Stimulated activated CD8-positive, alpha-beta memory T cell treated with anti-CD3 and anti-CD28 coated beads, Interleukin-15, amount 100 ng/mL, for 4 hours (primary cell): ENCODE data around the gene RCAN3.
"Not testable (repeated sequence)": the region's sequence is repeated elsewhere in the genome, so short reads cannot be mapped to it uniquely, and the experiment has no call there.

Experiments
- DNase-seq, 2 donors: peaks; one replicate each; pipeline ENCODE4 v3.0.0-alpha.2; 2020; ENCODE audit warnings: low read depth in 2 of 2

RCAN3 gene

DNA sequence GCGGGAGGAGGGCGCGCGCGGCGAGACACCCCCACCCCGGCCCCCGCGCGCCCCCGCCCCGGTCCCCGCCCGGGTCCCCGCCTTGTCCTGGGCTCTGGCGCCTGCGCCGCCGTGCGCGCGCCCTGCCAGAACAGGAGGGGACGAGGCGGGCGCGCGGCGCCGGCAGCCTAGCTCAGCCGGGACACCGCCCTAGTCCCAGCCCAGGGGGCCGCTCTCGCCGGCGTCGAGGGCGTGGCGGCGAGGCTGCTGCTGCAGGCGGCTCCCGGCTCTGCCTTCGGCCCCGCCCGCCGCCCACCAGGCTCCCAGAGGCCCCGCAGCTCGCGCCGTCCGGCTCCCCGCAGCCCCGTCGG is at the start of gene RCAN3:
TSS of gene RCAN3 (plus strand) at position 128 of the 350 bp plus-strand sequence. CDS start 11,537 bp downstream, outside the sequence.
- DNase-seq, result peak; percentile 72 to 82

- no peak for DNase-seq
Measured at GRCh38 chr1:24452922-24453485, 49.6 kb upstream of the RCAN3 start.

GRCh38 chr1:24454673-24455072 is 48.0 kb upstream of the RCAN3 start:
- no peak for DNase-seq

- no peak for DNase-seq
Measured at GRCh38 chr1:24455272-24455671, 47.4 kb upstream of the RCAN3 start.

GRCh38 chr1:24457866-24458265 is 44.8 kb upstream of the RCAN3 start:
- DNase-seq, result no peak

DNA sequence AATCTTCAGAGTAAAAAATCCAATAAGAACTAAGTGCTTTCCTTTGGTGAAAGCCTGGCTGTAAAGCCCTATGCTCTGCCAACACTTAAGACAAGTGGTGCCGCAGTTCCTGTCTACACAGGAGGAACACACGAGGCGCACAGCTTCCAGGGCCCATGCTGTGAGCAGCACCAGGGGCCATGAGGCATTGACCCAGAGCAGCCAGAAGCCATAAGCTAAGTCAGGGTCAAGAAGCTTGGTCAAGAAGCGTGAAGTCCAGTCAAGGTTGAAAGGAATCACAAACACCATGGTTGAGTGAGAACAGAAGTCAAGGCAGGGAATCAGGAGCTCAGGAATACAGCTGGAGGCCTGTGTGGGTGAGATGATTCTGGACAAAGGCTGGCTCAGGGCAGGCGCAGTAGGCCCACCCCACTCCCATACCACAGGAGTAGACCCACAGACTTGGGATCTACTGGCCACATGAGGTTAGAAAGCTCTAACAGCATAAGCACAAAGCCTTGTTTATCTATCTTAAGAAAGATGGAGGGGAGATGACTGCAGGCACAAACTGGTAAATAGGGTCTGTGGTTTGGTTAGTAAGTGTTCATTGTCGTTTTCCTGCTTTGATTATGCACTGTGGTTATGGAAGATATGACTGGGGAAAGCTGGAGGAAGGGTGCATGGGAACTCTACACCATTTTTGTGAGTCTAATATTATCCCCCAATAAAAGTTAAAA is 42.9 kb upstream of the RCAN3 start:
- DNase-seq, result no peak

- not testable (repeated sequence) for DNase-seq
Measured at GRCh38 chr1:24462128-24462527, 40.5 kb upstream of the RCAN3 start.

DNA sequence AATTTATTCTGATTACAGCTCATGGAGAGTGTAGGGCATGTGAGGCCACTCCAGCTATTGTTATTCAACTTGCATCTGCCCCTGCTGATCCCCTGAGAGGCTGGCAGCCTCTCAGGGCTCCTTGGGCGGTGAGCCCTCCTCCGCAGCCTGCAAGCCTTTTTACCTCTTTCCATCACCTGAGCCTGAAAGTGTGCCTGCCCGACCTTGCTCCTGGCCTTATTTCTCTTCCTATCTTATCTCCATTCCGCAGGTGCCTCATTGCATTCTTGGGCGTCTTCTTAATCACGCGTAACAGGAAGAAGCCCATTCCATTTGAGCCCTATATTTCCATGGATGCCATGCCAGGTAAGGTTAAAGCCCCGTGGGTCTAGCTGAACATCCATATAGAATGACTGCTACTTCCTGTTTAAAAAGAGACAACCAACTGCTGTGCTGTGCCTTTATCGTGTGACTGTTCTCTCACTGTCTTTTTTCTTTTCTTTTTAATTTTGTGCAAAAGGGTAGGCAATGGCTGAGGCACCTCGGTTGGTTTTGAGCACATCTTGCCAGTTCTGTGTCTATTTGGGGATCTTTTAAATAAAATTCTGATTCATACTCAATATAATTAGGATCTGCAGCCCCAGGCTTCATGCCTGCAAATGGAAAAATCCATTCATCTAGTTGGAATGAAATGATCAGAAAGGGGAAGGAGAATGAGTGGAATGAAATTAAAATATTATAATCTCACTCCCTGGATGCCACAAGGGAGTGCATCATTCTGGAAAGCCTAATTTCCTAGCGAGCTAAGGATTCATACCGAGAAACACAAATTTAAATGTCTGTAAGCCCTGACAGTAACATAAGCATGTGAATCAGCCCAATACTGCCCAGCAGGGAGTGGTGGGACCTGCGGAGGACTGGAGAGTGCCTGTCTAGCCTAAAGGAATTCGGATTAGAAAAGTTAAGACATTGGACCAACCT is 38.6 kb upstream of the RCAN3 start:
- DNase-seq, result no peak

GRCh38 chr1:24465099-24465498 is 37.5 kb upstream of the RCAN3 start:
- DNase-seq, result no peak

DNA sequence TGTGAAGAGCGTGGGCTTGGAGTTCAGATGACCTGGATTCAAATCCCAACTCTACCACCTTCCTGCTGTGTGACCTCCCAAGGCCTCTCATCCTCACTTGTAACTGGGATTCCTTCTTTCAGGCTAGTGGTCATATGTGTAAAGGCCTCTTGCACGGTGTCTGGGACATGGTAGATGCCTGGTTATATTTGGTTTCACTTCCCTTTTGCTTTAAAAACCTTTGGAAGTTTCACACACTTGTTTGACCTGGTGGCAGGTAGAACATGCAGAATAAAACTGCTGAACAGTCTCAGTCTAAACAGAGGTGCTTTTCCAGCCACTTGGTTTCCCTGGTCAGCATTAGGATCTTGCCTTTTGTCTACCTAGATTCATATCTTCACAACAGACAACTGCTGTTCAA is 37.0 kb upstream of the RCAN3 start:
- no peak for DNase-seq

GRCh38 chr1:24468685-24469316 is 33.8 kb upstream of the RCAN3 start:
- no peak for DNase-seq

GRCh38 chr1:24470592-24470991 is 32.0 kb upstream of the RCAN3 start:
- DNase-seq, result no peak

DNA sequence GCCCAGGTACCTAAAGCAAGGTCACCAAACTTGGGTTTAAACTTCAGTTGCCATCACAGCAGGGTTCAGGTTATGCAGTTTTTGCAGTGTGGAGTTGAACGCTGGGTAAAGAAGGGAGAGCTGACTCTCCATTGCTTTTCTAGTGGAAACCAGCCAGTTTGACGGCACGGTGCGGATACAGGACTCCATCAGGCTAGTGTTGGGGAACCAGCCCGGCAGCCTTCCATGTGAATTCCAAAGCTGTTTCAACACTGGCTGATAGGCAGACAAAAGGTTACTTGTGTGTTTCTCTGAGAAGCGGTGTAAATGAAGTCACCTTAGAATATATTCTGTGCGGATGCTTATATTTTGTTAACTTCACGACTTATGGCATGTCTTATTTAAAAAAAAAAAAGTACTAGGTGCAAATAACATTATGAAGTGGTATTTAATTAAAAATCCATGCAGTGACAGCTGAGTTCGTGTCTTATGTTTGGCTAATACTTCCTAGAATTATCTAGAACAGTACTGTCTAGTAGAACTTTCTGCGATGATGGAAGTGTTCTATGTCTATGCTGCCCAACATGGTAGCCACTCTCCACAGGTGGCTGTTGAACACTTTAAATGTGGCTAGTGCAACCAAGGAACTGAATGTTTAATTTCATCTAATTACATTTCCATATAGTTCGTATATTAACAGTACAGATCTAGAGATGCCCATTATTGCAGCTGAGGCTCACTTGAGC is 29.9 kb upstream of the RCAN3 start:
- no peak for DNase-seq

DNA sequence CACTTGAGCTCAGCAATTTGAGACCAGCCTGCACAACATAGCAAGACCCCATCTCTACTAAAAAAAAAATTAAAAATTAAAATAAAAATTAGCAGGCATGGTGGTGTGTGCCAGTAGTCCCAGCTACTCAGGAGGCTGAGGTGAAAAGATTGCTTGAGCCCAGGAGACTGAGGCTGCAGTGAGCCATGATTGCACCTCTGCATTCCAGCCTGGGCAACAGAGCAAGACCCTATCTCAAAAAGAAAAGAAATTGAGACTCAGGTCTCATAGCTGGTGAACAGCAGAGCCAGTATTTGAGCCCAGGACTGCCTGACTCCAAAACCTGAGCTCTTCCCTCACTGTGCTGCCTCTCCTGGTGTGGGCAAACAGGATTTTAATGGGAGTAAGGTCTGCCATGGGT is 28.4 kb upstream of the RCAN3 start:
- no peak for DNase-seq

GRCh38 chr1:24475700-24476099 is 26.9 kb upstream of the RCAN3 start:
- DNase-seq, result no peak

DNA sequence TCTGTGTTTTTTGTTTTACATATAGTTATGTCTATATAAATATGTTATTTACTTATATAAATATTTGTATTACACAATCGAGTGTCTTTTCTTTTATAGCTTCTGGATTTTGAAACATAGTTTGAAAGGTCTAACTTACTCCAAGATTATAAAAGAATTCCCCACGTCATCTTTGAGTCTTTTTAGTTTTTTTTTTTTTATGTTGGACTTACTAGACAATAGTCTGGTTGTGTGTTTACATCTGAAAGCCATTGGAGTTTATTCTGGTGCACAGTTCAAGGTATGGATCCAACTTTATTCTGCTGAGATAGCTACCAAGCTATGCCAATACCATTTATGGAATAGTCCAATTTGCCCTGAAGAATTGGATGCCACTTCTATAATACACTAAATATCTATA is 26.1 kb upstream of the RCAN3 start:
- DNase-seq, result no peak

GRCh38 chr1:24477309-24477708 is 25.3 kb upstream of the RCAN3 start:
- no peak for DNase-seq

GRCh38 chr1:24481101-24481500 is 21.5 kb upstream of the RCAN3 start:
- no peak for DNase-seq

- no peak for DNase-seq
Measured at GRCh38 chr1:24481843-24482610, 20.6 kb upstream of the RCAN3 start.

DNA sequence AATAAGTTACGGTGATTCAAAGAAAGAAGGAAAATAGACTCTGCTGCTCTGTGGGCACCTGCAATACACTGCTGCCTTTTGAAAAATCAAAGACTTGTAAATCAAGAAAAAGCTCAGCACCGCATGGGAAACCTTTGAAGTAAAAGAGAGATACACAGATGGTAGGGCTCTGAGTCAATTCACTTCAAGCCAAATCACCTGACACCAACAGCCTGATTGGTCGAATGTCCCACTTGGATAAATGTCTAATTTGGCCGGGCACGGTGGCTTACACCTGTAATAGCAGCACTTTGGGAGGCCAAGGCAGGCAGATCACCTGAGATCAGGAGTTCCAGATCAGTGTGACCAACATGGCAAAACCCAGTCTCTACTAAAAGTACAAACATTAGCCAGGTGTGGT is 19.2 kb upstream of the RCAN3 start:
- DNase-seq, result no peak

GRCh38 chr1:24484199-24484598 is 18.4 kb upstream of the RCAN3 start:
- no peak for DNase-seq
